NB4 (cell line): ENCODE results near the gene DMRTB1.

Source experiments
- CTCF ChIP-seq: IDR thresholded peaks from one replicate; pipeline ENCODE4 v1.5.1; 2012; ENCODE audit warnings: low read depth, low read length
- MYC ChIP-seq: IDR thresholded peaks from 2 replicates; pipeline ENCODE4 v1.6.1; 2011; ENCODE audit warnings: low read depth, low read length
- TF ChIP-seq, protein P1 (sequence below): IDR thresholded peaks from 2 replicates; pipeline ENCODE4 v1.6.1; 2011; ENCODE audit warnings: low read depth, low read length

GRCh38 chr1:53462769-53463501, 3.7 kb downstream of the DMRTB1 start:
- TF ChIP-seq, protein P1, sequence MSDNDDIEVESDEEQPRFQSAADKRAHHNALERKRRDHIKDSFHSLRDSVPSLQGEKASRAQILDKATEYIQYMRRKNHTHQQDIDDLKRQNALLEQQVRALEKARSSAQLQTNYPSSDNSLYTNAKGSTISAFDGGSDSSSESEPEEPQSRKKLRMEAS = no peak
- TF ChIP-seq CTCF (no peak), MYC (no peak)
